A549 (cell line): ENCODE results near the gene NKAIN2. TPM values are rescaled to one million over a fixed set of nuclear protein-coding genes. Genes with fewer than 3 reads are reported as not detected.
"Not testable (repeated sequence)": the region's sequence is repeated elsewhere in the genome, so short reads cannot be mapped to it uniquely, and the experiment has no call there.

Source experiments
- ATAC-seq, 2 experiments: fragments of 200-7000 bp in 1 of 2; fragments of >200 bp in 1 of 2; cut with Nextera tagmentation in 1 of 2; cut with Tn5 transposase in 1 of 2; 3 replicates each; pipeline versions ENCODE4 v1.8.0 to v1.9.1; 2018 to 2020; ENCODE audit warnings: mild to moderate bottlenecking in 1 of 2, moderate library complexity in 1 of 2
- CTCF ChIA-PET: fragments of 300-600 bp; sonication (Branson Sonifier 250); formaldehyde crosslinking; extraction: SDS; loops from one replicate; lab custom pipeline; 2021; ENCODE audit warnings: antibody characterized with exemption, inconsistent platforms; lab: Yijun Ruan, JAX
- POLR2A ChIA-PET: fragments of 350-600 bp; formaldehyde crosslinking; extraction: SDS; loops from one replicate; lab custom pipeline; 2021; ENCODE audit warnings: antibody characterized with exemption, inconsistent platforms; lab: Yijun Ruan, JAX
- DNase-seq, 2 experiments: peaks; one replicate each; pipeline versions ENCODE4 v3.0.0 to v3.0.0-alpha.2; 2011 to 2016; ENCODE audit warnings: low read depth in 1 of 2, low spot score in 1 of 2
- FAIRE-seq: peaks from 2 replicates; lab custom pipeline; 2011; peaks lifted over from hg19 to GRCh38; lab: Jason Lieb, UNC
- H3K27ac ChIP-seq, 2 experiments: fragments of >200 bp; sonication (Bioruptor Twin); formaldehyde crosslinking; 3 replicates each; pipeline ENCODE4 v1.5.1; 2016 to 2017
- H3K4me1 ChIP-seq: fragments of >200 bp; sonication (Bioruptor Twin); formaldehyde crosslinking; 3 replicates; pipeline ENCODE4 v1.6.1; 2016
- H3K4me2 ChIP-seq: fragments of >200 bp; sonication (Bioruptor Twin); formaldehyde crosslinking; 3 replicates; pipeline ENCODE4 v1.6.1; 2016
- H3K4me3 ChIP-seq: fragments of >200 bp; sonication (Bioruptor Twin); formaldehyde crosslinking; 3 replicates; pipeline ENCODE4 v1.5.1; 2016
- H3K9me3 ChIP-seq: fragments of >200 bp; sonication (Bioruptor Twin); formaldehyde crosslinking; 3 replicates; pipeline ENCODE4 v1.6.1; 2016
- BHLHE40 ChIP-seq: IDR thresholded peaks from 2 replicates; pipeline ENCODE4 v1.6.1; 2012; ENCODE audit warnings: low read depth, low read length, inconsistent platforms
- CBX2 ChIP-seq: fragments of 200-600 bp; sonication (generic); IDR thresholded peaks from 2 replicates; pipeline ENCODE4 v1.6.1; 2016; ENCODE audit warnings: low read depth, mild to moderate bottlenecking, borderline replicate concordance
- CHD2 ChIP-seq: fragments of 150-350 bp; IDR thresholded peaks from 2 replicates; pipeline ENCODE4 v1.6.1; 2014; ENCODE audit warnings: low read length; ENCODE audit not compliant: partially characterized antibody
- EHF ChIP-seq: fragments of 250-450 bp; sonication (Bioruptor Pico); IDR thresholded peaks from 2 replicates; pipeline ENCODE4 v1.5.0; 2020; ENCODE audit warnings: mild to moderate bottlenecking
- EHMT2 ChIP-seq: fragments of 200-600 bp; sonication (generic); IDR thresholded peaks from 2 replicates; pipeline ENCODE4 v1.6.1; 2016; ENCODE audit warnings: antibody characterized with exemption, low read depth, mild to moderate bottlenecking, moderate library complexity
- ESRRA ChIP-seq: fragments of 150-350 bp; IDR thresholded peaks from 2 replicates; pipeline ENCODE4 v1.6.1; 2014; ENCODE audit warnings: mild to moderate bottlenecking, low read length, borderline replicate concordance
- FOXS1 ChIP-seq: fragments of 250-450 bp; sonication (Bioruptor Pico); IDR thresholded peaks from 2 replicates; pipeline ENCODE4 v1.5.0; 2020; ENCODE audit warnings: mild to moderate bottlenecking, moderate library complexity
- HOXB5 ChIP-seq: fragments of 250-450 bp; sonication (Bioruptor Pico); IDR thresholded peaks from 2 replicates; pipeline ENCODE4 v1.5.0; 2020; ENCODE audit warnings: mild to moderate bottlenecking, moderate library complexity
- JUNB ChIP-seq: fragments of >200 bp; sonication (Bioruptor Twin); formaldehyde crosslinking; IDR thresholded peaks from 2 replicates; pipeline ENCODE4 v1.6.1; 2016
- KDM1A ChIP-seq: fragments of 200-600 bp; sonication (generic); IDR thresholded peaks from 2 replicates; pipeline ENCODE4 v1.6.1; 2016; ENCODE audit warnings: low read depth, mild to moderate bottlenecking
- KDM5A ChIP-seq: fragments of 200-600 bp; sonication (generic); IDR thresholded peaks from 2 replicates; pipeline ENCODE4 v1.6.1; 2016; ENCODE audit warnings: antibody characterized with exemption, mild to moderate bottlenecking
- MAFK ChIP-seq: fragments of 450-650 bp; IDR thresholded peaks from 2 replicates; pipeline ENCODE4 v1.6.1; 2014; ENCODE audit not compliant: partially characterized antibody
- MYC ChIP-seq: IDR thresholded peaks from 2 replicates; pipeline ENCODE4 v1.6.1; 2012; ENCODE audit warnings: mild to moderate bottlenecking, inconsistent platforms, low read length, improper control_type of control experiment, borderline replicate concordance
- PHF8 ChIP-seq: fragments of 200-600 bp; sonication (generic); IDR thresholded peaks from 2 replicates; pipeline ENCODE4 v1.6.1; 2016; ENCODE audit warnings: low read depth, mild to moderate bottlenecking, antibody characterized with exemption, moderate library complexity, borderline replicate concordance
- SREBF2 ChIP-seq: fragments of 450-650 bp; IDR thresholded peaks from 2 replicates; pipeline ENCODE4 v1.6.1; 2014; ENCODE audit warnings: mild to moderate bottlenecking, moderate library complexity
- TP53 ChIP-seq: fragments of 250-450 bp; sonication (Bioruptor Pico); IDR thresholded peaks from 2 replicates; pipeline ENCODE4 v1.5.0; 2021; ENCODE audit warnings: mild to moderate bottlenecking, moderate library complexity
- ZC3H11A ChIP-seq: fragments of 450-650 bp; IDR thresholded peaks from 2 replicates; pipeline ENCODE4 v1.6.1; 2014; ENCODE audit warnings: antibody characterized with exemption, mild to moderate bottlenecking
- ZNF302 ChIP-seq: fragments of 250-450 bp; sonication (Bioruptor Pico); IDR thresholded peaks from 2 replicates; pipeline ENCODE4 v1.9.0; 2021; ENCODE audit warnings: inconsistent platforms, mild to moderate bottlenecking, moderate library complexity
- ZSCAN20 ChIP-seq: fragments of 250-450 bp; sonication (Bioruptor Pico); IDR thresholded peaks from 2 replicates; pipeline ENCODE4 v1.8.0; 2022; ENCODE audit warnings: mild to moderate bottlenecking, moderate library complexity
- WGBS: methylation state at CpG from one replicate; pipeline ENCODE4 v1.1.6; 2017; ENCODE audit errors: missing lambda C conversion rate; 5-methylcytosine and 5-hydroxymethylcytosine counted together
- polyA plus RNA-seq, 4 experiments: library from polyadenylated mRNA; depleted of rRNA in 3 of 4; stranded (reverse); fragments of >200 nt; fragmentation: RNase III in 1 of 4; extraction: RNeasy Plus Mini Kit Qiagen cat#74134 plus additional on column Dnase treatment in 1 of 4; gene quantifications; 2 replicates in 3 of 4; 3 replicates in 1 of 4; pipeline ENCODE4 v1.2.3, GENCODE V29; 2011 to 2017
- TF ChIP-seq, protein P1 (sequence below): IDR thresholded peaks from 2 replicates; pipeline ENCODE4 v1.6.1; 2012
- TF ChIP-seq, protein P2 (sequence below): fragments of 450-650 bp; IDR thresholded peaks from 2 replicates; pipeline ENCODE4 v1.6.1; 2014; ENCODE audit warnings: antibody characterized with exemption
- TF ChIP-seq, protein P3 (sequence below): fragments of 200-600 bp; sonication (generic); IDR thresholded peaks from 2 replicates; pipeline ENCODE4 v1.6.1; 2016; ENCODE audit warnings: antibody characterized with exemption, mild to moderate bottlenecking, moderate library complexity
- TF ChIP-seq, protein P4 (sequence below): IDR thresholded peaks from 2 replicates; pipeline ENCODE4 v1.6.1; 2012; ENCODE audit warnings: low read depth, borderline replicate concordance

NKAIN2 gene
- polyA plus RNA-seq, 2 of the 4 experiments (the other 2 are of a cell fraction), result not detected

DNA sequence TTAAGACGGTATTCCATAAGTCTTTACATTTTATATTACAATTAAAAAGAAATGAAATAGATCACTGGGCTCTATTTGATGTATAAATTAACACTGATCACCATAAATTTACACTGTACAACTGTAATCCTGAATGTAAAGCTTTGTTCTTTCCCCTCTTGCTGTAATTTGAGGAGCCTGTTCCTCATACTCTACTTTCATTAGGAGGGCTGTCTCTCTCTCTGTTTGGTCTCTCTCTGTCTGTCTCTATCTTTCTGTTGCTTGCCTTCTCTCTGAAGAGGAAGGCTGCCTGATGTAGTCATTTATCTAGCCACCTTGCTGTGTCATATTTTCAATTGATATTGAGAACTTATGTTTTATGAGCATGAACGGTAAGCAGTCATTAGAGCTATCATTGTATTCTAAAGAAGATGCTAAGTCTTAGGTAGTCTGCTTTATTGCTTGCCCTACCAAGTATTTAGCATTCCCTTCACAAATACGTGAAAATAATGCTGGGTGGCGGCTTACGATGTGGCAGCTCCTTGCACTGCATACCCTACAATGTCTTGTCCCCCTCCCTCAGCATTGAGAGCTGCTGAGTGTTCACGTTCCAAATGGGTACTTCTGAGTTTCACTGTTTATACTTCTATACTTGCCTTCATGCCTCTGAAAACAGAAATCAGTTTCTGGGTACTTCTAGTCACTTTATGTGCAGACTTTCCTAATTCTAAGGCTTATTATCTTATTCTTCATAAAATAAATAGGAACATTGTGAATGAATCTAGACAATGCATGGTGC lies 205.5 kb downstream of the NKAIN2 start:
- ChIA-PET CTCF (no interaction called here), POLR2A (no interaction called here)
- TF ChIP-seq ESRRA, result no peak
- TF ChIP-seq MAFK, result no peak
- TF ChIP-seq, protein P1, sequence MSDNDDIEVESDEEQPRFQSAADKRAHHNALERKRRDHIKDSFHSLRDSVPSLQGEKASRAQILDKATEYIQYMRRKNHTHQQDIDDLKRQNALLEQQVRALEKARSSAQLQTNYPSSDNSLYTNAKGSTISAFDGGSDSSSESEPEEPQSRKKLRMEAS, result no peak
- no peak for TF ChIP-seq HOXB5 (CRISPR knock-in tag)
- TF ChIP-seq CBX2, result no peak
- TF ChIP-seq ZC3H11A, result no peak
- no peak for TF ChIP-seq EHMT2
- TF ChIP-seq, protein P2, sequence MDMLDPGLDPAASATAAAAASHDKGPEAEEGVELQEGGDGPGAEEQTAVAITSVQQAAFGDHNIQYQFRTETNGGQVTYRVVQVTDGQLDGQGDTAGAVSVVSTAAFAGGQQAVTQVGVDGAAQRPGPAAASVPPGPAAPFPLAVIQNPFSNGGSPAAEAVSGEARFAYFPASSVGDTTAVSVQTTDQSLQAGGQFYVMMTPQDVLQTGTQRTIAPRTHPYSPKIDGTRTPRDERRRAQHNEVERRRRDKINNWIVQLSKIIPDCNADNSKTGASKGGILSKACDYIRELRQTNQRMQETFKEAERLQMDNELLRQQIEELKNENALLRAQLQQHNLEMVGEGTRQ, result no peak
- H3K4me3 ChIP-seq, result no peak overlapping the region
- 11% methylated on average over 6 of the region's 6 CpGs for WGBS
- H3K9me3 ChIP-seq, result no peaks in the 10 kb centered on the region
- H3K4me2 ChIP-seq, result no peak overlapping the region
- H3K27ac ChIP-seq, result no peak overlapping the region
- ATAC-seq (no peak), DNase-seq (no peak), FAIRE-seq (no peak)
- H3K4me1 ChIP-seq, result no peaks in the 10 kb centered on the region

DNA sequence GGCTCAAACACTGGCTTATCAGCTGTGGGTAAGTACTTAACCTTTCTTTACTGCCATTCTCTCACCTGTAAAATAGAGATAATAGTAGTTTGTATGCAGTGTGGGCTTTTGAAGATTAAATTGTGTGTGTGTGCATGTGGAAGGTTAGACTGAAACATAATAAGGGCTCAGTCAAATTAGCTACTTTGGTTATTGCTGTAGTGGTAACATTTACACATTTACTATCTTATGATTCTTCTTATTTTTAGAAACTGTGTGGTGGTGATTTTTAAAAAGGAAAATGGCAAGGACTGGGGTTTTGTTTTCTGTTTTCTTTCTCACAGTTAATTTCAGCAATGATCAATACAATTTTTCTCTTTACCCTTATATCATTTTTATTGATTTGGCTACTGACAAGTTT lies 206.9 kb downstream of the NKAIN2 start:
- H3K4me3 ChIP-seq, result no peak overlapping the region
- no peaks in the 10 kb centered on the region for H3K4me1 ChIP-seq
- ChIA-PET POLR2A (no interaction called here), CTCF (no interaction called here)
- no peak for TF ChIP-seq KDM1A
- no peak for FAIRE-seq
- ATAC-seq, result no peak
- H3K27ac ChIP-seq, result no peak overlapping the region
- no peak for DNase-seq
- H3K4me2 ChIP-seq, result no peak overlapping the region
- H3K9me3 ChIP-seq, result no peaks in the 10 kb centered on the region

DNA sequence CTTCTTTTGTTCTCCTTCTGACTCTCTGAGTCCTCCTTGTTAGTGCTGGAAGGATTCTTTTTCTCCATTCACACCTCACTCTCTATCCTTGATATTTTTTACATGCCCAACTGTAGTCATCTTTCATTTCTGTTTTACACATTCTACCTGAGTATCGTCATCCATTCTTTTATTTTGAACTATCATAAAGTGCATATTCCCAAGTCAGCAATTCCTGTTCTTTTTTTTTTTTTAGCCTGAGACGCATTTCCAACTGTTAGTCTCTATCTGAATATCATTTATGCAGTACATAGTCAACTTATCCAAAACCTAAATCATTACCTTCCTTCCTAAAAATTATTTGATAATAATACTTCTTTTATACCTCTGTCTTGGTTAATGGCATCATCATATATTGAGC lies 207.5 kb downstream of the NKAIN2 start:
- no peak overlapping the region for H3K27ac ChIP-seq
- H3K4me2 ChIP-seq, result no peak overlapping the region
- no peak for FAIRE-seq
- POLR2A ChIA-PET, result no interaction called here
- no peak overlapping the region for H3K4me3 ChIP-seq
- no peak for ATAC-seq
- H3K9me3 ChIP-seq, result no peaks in the 10 kb centered on the region
- TF ChIP-seq PHF8 (no peak), MYC (no peak), EHF (CRISPR knock-in tag) (no peak), KDM5A (no peak), SREBF2 (no peak), ZNF302 (CRISPR knock-in tag) (no peak), TP53 (CRISPR knock-in tag) (no peak), FOXS1 (CRISPR knock-in tag) (no peak), ZSCAN20 (CRISPR knock-in tag) (no peak), JUNB (no peak), BHLHE40 (no peak), CHD2 (no peak)
- TF ChIP-seq, protein P2, result no peak
- TF ChIP-seq, protein P3, sequence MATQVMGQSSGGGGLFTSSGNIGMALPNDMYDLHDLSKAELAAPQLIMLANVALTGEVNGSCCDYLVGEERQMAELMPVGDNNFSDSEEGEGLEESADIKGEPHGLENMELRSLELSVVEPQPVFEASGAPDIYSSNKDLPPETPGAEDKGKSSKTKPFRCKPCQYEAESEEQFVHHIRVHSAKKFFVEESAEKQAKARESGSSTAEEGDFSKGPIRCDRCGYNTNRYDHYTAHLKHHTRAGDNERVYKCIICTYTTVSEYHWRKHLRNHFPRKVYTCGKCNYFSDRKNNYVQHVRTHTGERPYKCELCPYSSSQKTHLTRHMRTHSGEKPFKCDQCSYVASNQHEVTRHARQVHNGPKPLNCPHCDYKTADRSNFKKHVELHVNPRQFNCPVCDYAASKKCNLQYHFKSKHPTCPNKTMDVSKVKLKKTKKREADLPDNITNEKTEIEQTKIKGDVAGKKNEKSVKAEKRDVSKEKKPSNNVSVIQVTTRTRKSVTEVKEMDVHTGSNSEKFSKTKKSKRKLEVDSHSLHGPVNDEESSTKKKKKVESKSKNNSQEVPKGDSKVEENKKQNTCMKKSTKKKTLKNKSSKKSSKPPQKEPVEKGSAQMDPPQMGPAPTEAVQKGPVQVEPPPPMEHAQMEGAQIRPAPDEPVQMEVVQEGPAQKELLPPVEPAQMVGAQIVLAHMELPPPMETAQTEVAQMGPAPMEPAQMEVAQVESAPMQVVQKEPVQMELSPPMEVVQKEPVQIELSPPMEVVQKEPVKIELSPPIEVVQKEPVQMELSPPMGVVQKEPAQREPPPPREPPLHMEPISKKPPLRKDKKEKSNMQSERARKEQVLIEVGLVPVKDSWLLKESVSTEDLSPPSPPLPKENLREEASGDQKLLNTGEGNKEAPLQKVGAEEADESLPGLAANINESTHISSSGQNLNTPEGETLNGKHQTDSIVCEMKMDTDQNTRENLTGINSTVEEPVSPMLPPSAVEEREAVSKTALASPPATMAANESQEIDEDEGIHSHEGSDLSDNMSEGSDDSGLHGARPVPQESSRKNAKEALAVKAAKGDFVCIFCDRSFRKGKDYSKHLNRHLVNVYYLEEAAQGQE, result no peak
- TF ChIP-seq, protein P4, sequence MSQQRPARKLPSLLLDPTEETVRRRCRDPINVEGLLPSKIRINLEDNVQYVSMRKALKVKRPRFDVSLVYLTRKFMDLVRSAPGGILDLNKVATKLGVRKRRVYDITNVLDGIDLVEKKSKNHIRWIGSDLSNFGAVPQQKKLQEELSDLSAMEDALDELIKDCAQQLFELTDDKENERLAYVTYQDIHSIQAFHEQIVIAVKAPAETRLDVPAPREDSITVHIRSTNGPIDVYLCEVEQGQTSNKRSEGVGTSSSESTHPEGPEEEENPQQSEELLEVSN, result no peak
- H3K4me1 ChIP-seq, result no peaks in the 10 kb centered on the region
- DNase-seq, result no peak
- WGBS, result 30% methylated on average over 2 of the region's 2 CpGs
- CTCF ChIA-PET, result no interaction called here

DNA sequence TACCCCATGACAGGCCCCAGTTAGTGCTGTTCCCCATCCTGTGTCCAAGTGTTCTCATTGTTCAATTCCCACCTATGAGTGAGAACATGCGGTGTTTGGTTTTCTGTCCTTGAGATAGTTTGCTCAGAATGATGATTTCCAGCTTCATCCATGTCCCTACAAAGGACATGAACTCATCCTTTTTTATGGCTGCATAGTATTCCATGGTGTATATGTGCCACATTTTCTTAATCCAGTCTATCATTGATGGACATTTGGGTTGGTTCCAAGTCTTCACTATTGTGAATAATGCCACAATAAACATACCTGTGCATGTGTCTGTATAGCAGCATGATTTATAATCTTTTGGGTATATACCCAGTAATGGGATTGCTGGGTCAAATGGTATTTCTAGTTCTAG lies 218.4 kb downstream of the NKAIN2 start:
- CTCF ChIA-PET, FAIRE-seq, ATAC-seq, H3K4me3 ChIP-seq, H3K4me2 ChIP-seq, H3K4me1 ChIP-seq, H3K27ac ChIP-seq, H3K9me3 ChIP-seq, DNase-seq, POLR2A ChIA-PET: not testable (repeated sequence)
- no CpG with 5 or more reads among the region's 1 CpG for WGBS
